NCI-H524 treated with DMSO at 0.1 percent for 48 hours (cell line): ENCODE measurements around the gene FAM98C.

ENCODE experiments used
- DNase-seq: peaks from one replicate; lab custom pipeline; 2025; lab: John Stamatoyannopoulos, UW

Gene FAM98C

DNA sequence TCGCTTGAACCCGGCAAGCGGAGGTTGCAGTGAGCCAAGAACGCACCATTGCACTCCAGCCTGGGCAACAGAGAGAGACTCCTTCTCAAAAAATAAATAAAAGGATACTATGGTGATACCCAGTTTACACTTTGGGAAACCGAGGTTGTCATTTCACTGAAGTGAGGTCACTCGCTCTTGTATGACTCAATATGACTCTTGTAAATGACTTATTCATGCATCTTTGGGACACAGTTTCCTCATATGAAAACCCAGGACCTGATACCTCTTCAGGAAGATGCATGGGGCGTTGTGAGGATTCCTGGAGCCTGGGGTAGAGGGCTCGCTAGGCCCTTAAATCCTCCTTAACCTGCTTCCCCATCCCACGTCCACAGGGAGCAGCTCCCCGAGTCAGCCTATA, 24.0 kb upstream of the FAM98C start:
- DNase-seq, result no peak

DNA sequence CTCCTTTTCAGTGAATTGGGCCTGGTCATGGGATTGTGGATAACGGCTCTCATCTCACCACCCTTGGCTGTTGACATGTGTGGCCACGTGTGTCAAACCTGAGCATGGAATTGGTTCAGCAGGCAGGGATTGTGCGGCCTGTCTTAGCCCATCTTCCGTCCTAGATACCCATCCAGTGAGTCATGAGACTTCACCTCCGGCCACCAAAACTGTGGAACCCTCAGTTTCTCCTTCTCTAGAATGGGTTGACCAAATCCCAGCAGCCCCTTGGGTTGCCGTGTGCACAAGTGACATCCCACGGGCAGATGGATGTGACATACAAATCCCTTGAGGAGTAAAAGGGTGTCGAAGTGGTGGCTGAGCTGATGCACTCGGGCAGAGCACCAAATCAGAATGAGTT, 21.8 kb upstream of the FAM98C start:
- no peak for DNase-seq

DNA sequence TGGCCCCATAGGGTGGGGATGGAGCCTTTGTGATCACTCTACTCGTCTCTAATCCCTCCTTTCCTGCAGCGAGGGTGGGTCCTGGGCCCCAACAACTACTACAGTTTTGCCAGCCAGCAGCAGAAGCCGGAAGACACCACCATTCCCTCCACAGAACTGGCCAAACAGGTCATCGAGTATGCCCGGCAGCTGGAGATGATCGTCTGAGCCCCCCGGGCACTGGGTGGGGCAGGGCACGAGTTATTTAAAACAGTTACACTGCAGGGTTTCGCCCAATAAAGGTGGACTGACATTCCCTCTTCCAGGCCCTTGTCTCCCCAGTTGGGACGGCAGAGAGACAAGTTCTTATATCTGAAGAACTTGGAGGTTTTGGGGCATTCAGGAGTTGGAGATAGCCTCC, 19.7 kb upstream of the FAM98C start:
- DNase-seq, result no peak

DNA sequence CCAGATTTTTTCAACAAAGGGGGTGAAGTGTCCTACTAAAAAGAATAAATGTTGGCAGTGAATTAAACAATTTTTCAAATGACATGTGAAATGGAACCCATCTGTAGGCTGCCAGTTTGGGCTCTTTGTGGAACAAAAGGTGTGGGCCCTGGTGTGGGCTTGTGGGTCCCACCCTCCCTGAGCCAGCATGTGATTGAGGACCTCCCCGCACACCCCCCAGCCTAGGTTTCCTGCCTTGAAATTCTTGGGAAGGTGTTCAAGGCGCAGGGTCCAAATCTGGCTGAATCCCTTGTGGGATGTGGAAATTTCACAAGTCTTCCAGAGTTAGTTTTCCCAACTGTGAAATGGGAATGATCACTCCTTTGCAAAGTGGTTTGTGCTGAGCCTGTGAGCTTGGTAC, 19.1 kb upstream of the FAM98C start:
- DNase-seq, result no peak

DNA sequence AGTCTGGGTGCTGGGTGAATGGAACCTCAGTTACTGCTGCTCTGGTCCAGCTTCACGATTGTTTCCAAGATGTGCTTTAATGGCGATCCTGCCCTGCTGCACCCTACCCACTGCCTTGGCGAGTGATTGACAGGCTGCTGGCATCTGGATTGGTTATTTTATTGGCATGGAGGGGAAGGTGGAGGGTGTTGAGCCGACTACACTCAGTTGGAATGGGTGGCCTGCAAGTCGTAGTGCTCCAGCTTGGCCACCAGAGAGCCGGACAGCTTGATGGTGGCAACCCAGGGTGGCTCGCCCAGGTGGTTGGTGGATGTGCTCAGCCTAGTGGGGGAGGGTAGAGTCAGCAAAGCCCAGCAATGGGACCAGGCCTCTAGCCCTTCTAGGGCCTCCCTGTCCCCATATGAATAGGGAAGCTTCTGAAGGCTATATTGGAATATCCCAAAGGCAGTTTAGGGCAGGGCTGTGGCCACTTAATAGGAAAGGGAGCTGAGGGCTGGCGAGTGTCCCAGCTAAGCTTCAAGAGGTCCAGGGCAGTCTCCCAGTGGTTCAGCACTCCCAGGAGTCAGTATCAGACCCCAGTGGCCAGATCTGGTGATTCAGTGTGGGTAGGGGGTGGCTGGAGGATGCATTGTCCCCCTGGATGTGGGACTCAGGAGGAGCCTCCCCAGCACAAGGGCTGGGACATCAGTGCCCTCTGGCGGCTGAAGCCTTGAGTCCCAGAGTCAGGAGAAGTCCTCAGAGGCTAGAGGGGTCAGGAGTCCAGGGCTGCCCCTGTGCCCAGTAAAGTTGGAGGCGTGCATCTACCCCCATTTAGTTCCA, 18.5 kb upstream of the FAM98C start:
- no peak for DNase-seq

DNA sequence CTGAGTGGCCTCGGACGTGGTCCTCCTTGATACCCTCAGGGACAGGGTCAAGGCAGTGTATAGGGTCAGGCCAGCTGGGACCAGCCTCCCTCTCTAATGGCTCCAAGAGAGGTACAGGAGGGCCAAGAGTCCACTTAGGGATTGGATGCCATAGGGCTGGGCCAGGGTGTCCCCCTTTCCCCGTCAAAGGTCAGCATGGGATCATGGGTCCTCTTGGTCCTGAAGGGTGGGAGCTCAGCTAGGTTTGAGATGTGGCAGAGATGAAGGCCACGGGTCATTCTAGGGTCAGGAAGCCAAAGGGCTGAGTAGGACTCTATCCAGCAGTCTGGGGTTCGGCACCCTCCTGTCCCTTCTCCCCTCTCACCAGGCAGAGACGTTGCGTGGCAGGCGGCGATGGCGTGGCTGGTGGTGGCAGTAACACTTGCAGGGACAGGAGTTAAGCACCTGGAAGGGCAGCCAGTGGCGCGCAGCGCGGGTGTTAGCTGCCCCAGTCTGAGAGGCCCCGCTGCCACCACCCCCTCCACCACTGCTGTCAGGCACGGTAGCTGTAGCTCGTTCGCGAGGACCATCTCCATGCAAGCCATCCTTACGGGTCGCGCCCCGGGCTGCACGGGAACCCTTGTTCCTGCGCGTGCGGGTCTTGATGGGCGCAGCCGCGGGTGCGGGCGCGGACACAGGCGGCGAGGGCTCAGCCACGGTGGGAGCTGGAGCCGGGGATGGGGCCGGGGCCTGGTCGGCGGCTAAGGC, 17.7 kb upstream of the FAM98C start:
- DNase-seq, result no peak

GRCh38 chr19:38385804-38386257, 17.1 kb upstream of the FAM98C start:
- no peak for DNase-seq

GRCh38 chr19:38386300-38386970, 16.5 kb upstream of the FAM98C start:
- no peak for DNase-seq

DNA sequence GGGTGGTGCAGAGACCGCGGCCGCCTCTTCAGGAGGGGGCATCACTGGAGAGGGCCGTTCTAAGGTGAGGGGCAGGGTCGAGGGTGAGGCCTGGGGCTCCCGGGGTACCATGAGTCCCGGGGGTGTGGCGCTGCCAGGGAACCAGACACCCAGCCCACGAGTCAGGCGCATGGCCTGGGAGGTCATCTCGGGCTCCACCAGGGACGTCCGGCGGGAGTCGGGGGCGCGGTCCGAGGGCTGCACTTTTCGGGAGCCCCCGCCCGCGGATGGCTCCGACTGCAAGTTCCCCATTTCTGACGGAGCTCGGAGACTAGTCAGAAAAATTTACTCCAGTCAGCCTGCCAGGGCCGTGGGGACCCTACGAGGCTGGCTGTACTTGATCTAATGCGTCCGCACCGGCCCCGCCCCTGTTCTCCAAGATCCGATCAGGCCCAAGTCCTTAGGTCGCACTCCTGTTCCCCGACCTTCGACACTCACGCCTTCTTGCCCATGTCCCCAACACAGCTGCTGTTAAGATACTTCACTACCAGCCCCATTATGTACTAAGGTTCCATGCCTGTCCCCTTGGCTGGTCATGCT, 15.8 kb upstream of the FAM98C start:
- DNase-seq, result no peak

- DNase-seq, result no peak
These were observed 15.1 kb upstream of the FAM98C start, which contains the start of gene GGN for GRCh38 chr19:38387550-38388348. GGN (minus strand) TSS chr19:38388034; CDS start chr19:38387261, 773 bp downstream.

GRCh38 chr19:38388349-38389100, 14.4 kb upstream of the FAM98C start, which contains the start of gene SPRED3:
SPRED3 (plus strand) TSS chr19:38388697; CDS start chr19:38390303, 1,606 bp downstream.
- no peak for DNase-seq

DNA sequence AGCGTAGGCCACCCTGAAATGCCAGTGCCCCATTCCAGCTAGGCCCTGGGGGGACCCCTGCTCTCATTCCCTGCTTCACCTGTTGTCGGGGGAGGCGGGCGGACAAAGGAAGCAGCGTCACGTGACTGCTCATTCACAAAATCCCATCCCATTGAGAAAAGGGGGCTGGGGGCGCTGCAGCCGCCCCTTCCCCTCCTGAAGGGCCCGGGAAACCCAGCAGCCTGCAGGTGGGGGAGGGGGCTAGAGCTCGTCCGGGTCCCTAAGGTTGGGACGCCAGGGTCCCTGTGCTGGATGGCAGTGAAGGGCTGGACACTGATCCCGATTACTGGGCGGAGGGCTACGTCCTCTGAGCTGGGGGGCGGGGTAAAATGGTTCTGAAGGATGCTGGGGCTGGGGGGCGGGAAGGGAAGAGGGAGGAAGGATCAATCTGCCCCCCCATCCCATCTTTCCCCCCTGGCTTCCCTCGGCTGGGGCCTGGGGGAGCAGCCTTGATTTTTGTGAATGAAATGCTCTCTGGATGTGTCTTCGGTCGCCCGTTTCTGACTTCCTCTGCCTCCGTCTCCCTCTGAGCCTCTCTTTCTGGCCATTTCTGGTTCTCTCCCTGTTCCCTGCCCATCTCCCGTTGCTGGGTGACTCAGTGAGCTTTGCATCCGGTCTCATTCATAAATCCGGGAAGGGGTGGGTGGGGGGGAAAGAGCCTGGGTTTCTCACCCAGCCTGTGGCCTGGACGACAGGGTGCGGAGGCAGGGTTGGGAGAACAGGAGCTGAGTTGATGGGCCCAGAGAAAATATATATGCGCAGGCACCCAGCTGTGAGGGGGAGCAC, 13.6 kb upstream of the FAM98C start:
- DNase-seq, result no peak

DNA sequence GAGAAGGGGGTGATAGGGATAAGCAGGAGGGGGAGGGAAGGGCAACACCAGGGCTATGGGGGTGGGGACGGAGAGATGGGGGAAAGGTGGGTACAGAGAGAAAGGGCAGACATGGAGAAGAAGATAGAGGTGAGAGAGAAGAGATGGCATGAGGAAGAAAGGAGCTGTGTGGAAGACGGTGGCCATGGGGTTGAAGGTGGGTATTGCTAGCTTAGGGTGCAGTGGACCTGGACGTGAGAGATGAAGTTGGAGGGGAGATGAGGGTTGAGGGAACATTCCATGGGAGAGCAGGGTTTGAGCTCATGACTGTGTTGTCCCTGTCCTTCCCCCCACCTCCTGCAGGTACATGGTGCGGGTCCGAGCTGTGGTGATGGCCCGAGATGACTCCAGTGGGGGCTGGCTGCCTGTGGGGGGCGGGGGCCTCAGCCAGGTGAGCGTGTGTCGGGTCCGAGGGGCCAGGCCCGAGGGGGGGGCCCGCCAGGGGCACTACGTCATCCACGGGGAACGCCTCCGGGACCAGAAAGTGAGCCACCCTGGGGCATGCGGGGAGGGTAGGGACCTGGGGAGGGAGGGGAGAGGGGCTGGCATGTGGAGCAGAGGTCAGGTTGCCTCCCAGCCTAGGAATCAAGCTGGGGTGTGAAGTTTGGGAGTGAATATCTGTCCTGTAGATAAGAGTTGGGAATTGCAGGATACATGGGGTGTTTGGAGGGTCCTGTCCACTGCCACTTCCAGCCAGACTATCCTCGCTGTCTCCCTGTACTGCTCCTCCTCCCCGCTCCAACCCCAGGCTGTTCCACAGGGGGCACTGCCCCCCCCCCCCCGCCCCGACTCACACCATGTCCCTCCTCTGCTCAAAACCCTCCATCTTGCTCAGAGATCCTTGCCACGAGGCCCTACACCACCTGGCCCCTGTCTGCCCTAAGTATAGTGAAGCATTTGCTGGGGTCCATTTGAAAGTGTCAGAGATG, 12.7 kb upstream of the FAM98C start:
- no peak for DNase-seq

DNA sequence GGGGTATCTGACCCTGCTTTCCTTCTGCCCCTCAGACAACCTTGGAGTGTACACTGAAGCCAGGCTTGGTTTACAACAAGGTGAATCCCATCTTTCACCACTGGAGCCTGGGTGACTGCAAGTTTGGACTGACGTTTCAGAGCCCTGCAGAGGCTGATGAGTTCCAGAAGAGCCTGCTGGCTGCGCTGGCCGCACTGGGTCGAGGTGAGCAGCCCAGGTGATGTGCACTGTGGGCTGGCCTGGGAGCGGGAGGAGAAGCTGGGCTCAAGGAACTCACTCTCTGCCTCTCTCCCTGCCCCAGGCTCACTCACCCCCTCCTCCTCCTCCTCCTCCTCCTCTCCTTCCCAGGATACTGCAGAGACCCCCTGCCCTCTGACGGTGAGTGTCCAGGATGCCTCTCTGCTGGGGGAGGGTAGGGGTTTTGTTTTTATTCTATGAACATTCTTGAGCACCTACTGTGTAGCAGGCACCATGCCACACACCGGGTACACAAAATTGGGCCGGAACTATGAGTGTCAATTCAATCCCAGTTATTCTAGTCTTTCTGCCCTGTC, 10.9 kb upstream of the FAM98C start:
- DNase-seq, result no peak

DNA sequence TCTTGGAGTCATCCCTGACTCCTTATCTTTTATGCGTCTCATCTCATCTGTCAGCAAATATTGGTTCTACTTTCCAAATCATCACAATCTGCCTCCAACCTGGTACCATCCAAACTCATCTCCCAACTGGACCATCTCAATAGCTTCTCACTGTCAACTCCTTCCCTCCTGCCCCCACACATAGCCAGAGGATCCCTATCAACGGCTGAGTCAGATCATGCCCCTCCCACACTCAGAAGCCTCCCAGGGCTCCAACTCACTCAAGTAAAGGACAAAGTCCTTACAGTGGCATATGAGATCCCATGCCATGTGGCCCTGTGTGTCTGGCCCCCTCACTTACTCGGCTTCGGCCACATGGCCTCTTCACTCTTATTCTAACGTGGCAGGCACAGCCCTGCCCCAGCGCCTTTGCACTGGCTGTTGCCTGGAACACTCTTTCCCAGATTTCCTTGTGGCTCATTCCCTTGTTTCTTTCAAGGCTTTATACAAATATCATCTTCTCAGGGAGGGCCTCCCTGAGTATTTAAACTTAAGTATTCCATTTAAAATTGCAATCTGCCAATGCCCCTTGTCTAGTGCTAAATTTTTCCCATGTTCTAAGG, 10.1 kb upstream of the FAM98C start:
- no peak for DNase-seq

DNA sequence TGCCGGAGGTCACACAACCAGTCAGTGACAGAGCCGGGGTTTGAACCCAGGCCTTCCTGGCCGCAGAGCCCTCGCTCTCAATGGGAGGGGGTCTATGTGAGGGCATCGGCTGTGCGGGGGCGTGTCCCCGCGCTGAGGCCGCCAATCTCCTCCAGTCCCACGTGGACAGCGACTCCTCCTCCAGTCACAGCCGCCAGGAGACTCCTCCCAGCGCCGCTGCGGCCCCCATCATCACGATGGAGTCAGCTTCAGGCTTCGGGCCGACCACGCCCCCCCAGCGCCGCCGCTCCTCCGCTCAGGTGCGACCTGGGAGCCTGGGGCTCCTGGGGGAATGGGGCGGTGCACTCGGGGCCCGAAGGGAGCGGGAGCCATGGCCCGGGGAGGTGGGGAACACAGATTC, 8.4 kb upstream of the FAM98C start:
- DNase-seq, result no peak

- DNase-seq, result no peak
These were observed 7.3 kb upstream of the FAM98C start for GRCh38 chr19:38395381-38396114.
